Stimulated activated naive B cell treated with anti-CD40 and anti-IgM and Interleukin-4, amounts not matched to agents 10 μg/mL and 1 μg/mL and 100 μg/mL, for 72 hours (primary cell): ENCODE measurements around the gene THBS3.
"Not testable (repeated sequence)": the region's sequence is repeated elsewhere in the genome, so short reads cannot be mapped to it uniquely, and the experiment has no call there.

Experiments used
- ATAC-seq, 2 donors: fragments of 150-1000 bp; cut with Tn5 transposase; replicated peaks; 2 replicates each; pipeline ENCODE4 v1.10.0; 2021; ENCODE audit warnings: moderate library complexity in 1 of 2
- DNase-seq: peaks from one replicate; pipeline ENCODE4 v3.0.0; 2021
- H3K27ac Mint-ChIP-seq: one replicate; pipeline ENCODE4 v1.8.0; 2022; ENCODE audit warnings: mild to moderate bottlenecking, mixed read lengths
- H3K27me3 Mint-ChIP-seq, 2 donors: one replicate each; pipeline ENCODE4 v1.8.0; 2022; ENCODE audit warnings: mixed read lengths in 2 of 2
- H3K36me3 Mint-ChIP-seq, 2 donors: one replicate each; pipeline ENCODE4 v1.8.0; 2022; ENCODE audit warnings: mixed read lengths in 2 of 2, mild to moderate bottlenecking in 1 of 2
- H3K4me1 Mint-ChIP-seq, 2 donors: one replicate each; pipeline ENCODE4 v1.8.0; 2022; ENCODE audit warnings: mixed read lengths in 2 of 2, mild to moderate bottlenecking in 1 of 2
- H3K4me3 Mint-ChIP-seq, 2 donors: one replicate each; pipeline ENCODE4 v1.8.0; 2022; ENCODE audit warnings: mild to moderate bottlenecking in 2 of 2, mixed read lengths in 2 of 2, moderate library complexity in 1 of 2
- H3K9me3 Mint-ChIP-seq, 2 donors: one replicate each; pipeline ENCODE4 v1.8.0; 2022; ENCODE audit warnings: mixed read lengths in 2 of 2, mild to moderate bottlenecking in 1 of 2

Gene THBS3

DNA sequence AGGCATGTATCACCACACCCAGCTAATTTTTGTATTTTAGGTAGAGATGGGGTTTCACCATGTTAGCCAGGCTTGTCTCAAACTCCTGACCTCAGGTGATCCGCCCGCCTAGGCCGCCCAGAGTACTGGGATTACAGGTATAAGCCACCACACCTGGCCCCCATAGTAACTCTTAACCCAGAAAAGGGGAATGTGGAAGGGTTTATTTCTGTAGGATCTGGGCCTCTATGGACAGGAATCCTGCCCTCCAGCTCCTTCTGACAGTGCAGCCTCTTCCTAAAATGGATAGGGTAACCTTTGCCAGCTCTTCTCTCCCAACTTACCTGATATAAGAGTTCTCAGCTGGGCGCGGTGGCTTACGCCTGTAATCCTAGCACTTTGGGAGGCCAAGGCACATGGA lies 45.1 kb downstream of the THBS3 start:
- Mint-ChIP-seq H3K27ac (peak overlapping the region; percentile 31), H3K4me1 (peaks cover 9 to 15% of the 10 kb centered on the region in 2 donors)
- not testable (repeated sequence) for DNase-seq, H3K27me3 Mint-ChIP-seq, H3K9me3 Mint-ChIP-seq, H3K36me3 Mint-ChIP-seq, ATAC-seq, H3K4me3 Mint-ChIP-seq

DNA sequence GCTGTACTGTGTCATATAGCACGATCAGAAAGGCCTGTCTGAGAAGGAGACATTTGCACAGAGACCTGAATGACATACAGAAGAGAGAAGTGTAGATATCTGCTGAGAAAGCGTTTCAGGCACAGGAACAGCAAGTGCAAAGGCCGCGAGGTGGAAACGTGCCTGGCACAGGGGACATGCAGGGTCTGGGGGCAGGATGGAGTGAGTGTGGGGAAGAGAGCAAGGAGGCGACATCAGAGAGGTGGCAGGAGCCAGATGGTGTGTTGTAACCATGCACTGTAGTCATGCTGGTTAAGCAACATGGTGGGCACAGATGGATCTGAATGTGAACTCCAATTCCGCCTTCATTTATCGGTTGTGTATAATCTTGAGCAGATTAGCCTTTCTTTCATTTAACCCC lies 47.6 kb downstream of the THBS3 start:
- no peaks in the 10 kb centered on the region for H3K36me3 Mint-ChIP-seq
- H3K4me3 Mint-ChIP-seq = no peak overlapping the region
- no peak overlapping the region for H3K27ac Mint-ChIP-seq
- DNase-seq = no peak
- H3K4me1 Mint-ChIP-seq = no peaks in the 10 kb centered on the region
- no peaks in the 10 kb centered on the region for H3K27me3 Mint-ChIP-seq
- H3K9me3 Mint-ChIP-seq = peaks cover 0 to 3% of the 10 kb centered on the region in 2 donors
- no peak for ATAC-seq

DNA sequence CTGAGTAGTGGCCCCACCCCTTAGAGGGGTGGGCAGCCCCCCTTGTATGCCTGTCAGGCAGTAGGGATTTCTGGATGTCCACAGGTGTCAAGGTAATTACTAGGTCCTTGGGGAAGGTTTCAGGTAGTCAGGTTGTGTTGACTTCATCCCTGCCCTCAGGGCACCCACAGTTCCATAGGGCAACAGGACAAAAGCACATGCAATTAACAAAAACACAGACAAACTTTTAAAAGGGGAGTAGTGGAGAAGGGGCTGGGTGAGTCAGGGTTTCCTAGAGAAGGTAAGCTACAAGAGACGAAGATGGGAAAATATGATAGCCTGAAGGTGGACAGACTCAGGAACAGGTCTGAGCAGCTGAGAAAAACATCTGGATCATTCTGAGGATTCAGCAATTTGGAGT lies 48.7 kb downstream of the THBS3 start:
- no peaks in the 10 kb centered on the region for H3K36me3 Mint-ChIP-seq
- no peaks in the 10 kb centered on the region for H3K4me1 Mint-ChIP-seq
- H3K27ac Mint-ChIP-seq = no peak overlapping the region
- H3K9me3 Mint-ChIP-seq = peaks cover 0 to 3% of the 10 kb centered on the region in 2 donors
- no peak overlapping the region for H3K4me3 Mint-ChIP-seq
- H3K27me3 Mint-ChIP-seq = no peaks in the 10 kb centered on the region
- DNase-seq = no peak
- no peak for ATAC-seq

DNA sequence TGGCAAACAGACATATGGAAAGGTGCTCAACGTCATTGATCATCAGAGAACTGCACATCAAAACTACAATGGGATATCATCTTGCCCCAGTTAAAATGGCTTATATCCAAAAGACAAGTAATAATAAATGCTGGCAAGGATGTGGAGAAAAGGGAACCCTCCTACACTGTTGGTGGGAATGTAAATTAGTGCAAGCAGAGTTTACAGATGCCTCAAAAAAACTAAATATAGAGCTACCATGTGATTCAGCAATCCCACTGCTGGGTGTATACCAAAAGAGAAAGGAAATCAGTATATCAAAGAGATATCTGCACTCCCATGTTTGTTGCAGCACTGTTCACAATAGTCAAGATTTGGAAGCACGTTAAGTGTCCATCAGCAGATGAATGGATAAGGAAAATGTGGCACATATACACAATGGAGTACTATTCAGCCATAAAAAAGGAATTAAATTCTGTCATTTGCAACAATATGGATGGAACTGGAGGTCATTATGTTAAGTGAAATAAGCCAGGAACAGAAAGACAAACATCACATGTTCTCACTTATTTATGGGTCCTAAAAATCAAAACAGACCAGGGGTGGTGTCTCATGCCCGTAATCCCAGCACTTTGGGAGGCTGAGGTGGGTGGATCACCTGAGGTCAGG lies 51.6 kb downstream of the THBS3 start:
- not testable (repeated sequence) for ATAC-seq, DNase-seq, H3K9me3 Mint-ChIP-seq, H3K4me3 Mint-ChIP-seq, H3K4me1 Mint-ChIP-seq, H3K27me3 Mint-ChIP-seq, H3K27ac Mint-ChIP-seq, H3K36me3 Mint-ChIP-seq
